Measurements from ENCODE around the gene FCMR. TPM values are rescaled to one million over a fixed set of nuclear protein-coding genes. Genes with fewer than 3 reads are reported as not detected.

FCMR gene
- total RNA-seq, 4 donors from 2014 or later: 0.59 to 1.7 (median 1.7) TPM; not detected in 1

- intact Hi-C loops (cut with DNase I; ENCODE audit: low total_unique reads): no loop called here
- Histone ChIP-seq H3K27me3 (no peaks in the 10 kb centered on the region), H3K9me3 (no peaks in the 10 kb centered on the region), H3K4me3 (no peak overlapping the region), H3K27ac (no peak overlapping the region), H3K36me3 (no peaks in the 10 kb centered on the region), H3K4me1 (no peaks in the 10 kb centered on the region)
- TF ChIP-seq POLR2A (IDR thresholded peaks at IDR 0.05): no peak
- no peak for TF ChIP-seq CTCF (IDR thresholded peaks at IDR 0.05)
- no peak for DNase-seq
Observed at GRCh38 chr1:206900149-206900548, 21.6 kb downstream of the FCMR start.

GRCh38 chr1:206899717-206900116, 22.0 kb downstream of the FCMR start:
- Histone ChIP-seq H3K27ac (no peak overlapping the region), H3K36me3 (no peaks in the 10 kb centered on the region), H3K4me1 (no peaks in the 10 kb centered on the region), H3K9me3 (no peaks in the 10 kb centered on the region), H3K4me3 (no peak overlapping the region), H3K27me3 (no peaks in the 10 kb centered on the region)
- DNase-seq: no peak
- intact Hi-C loops (cut with DNase I; ENCODE audit: low total_unique reads): no loop called here
- no peak for TF ChIP-seq POLR2A (IDR thresholded peaks at IDR 0.05)
- no peak for TF ChIP-seq CTCF (IDR thresholded peaks at IDR 0.05)

DNA sequence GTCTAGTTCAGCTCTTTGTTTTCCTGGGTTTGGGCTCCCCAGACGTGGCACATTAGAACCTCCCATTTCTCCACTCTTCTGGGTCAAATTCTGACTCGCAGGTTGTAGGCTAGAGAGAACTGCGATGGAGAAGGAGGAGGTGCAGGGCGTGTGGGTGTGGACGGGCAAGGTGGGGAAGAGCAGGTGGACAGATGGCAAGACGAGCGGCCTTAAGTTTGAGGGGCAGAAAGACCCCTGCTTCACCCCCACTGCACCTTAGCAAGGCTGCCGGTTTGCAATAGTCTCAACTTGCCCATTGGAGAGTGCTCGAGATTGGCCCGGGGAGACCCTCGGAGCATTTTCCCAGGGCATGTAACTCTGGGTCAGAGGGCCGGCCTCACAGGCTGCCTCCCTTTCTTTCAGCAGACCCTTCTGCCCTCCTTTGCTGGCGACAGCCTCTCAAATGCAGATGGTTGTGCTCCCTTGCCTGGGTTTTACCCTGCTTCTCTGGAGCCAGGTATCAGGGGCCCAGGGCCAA, 22.8 kb downstream of the FCMR start:
- H3K9me3 ChIP-seq: no peaks in the 10 kb centered on the region
- no peak for DNase-seq
- intact Hi-C loops (cut with DNase I; ENCODE audit: low total_unique reads): no loop called here
- TF ChIP-seq POLR2A (IDR thresholded peaks at IDR 0.05): no peak
- TF ChIP-seq CTCF (IDR thresholded peaks at IDR 0.05): no peak
- no peaks in the 10 kb centered on the region for H3K27me3 ChIP-seq
- H3K4me3 ChIP-seq: no peak overlapping the region
- no peak overlapping the region for H3K27ac ChIP-seq
- no peaks in the 10 kb centered on the region for H3K4me1 ChIP-seq
- no peaks in the 10 kb centered on the region for H3K36me3 ChIP-seq

GRCh38 chr1:206898089-206898914, 23.4 kb downstream of the FCMR start:
- intact Hi-C loops (cut with DNase I; ENCODE audit: low total_unique reads): no loop called here

More at GRCh38 chr1:206898089-206898914, 23.4 kb downstream of the FCMR start:
- H3K4me1 ChIP-seq: no peaks in the 10 kb centered on the region
- no peak overlapping the region for H3K4me3 ChIP-seq
- H3K9me3 ChIP-seq: no peaks in the 10 kb centered on the region
- TF ChIP-seq POLR2A (IDR thresholded peaks at IDR 0.05) (no peak), CTCF (IDR thresholded peaks at IDR 0.05) (no peak)
- H3K36me3 ChIP-seq: no peaks in the 10 kb centered on the region
- no peak overlapping the region for H3K27ac ChIP-seq
- H3K27me3 ChIP-seq: no peaks in the 10 kb centered on the region
- no peak for DNase-seq

Measured in uterus (tissue), 4 donors.